ENCODE measurements around the gene ZNF487. TPM values are rescaled to one million over a fixed set of nuclear protein-coding genes. Genes with fewer than 3 reads are reported as not detected.
"Not testable (repeated sequence)": the region's sequence is repeated elsewhere in the genome, so short reads cannot be mapped to it uniquely, and the experiment has no call there.

The ZNF487 gene
- total RNA-seq, 4 donors from 2014 or later, result 2.9 to 7.2 (median 3.7) TPM

GRCh38 chr10:43419997-43420368 is 16.9 kb upstream of the ZNF487 start:
- peak overlapping the region; percentile 25 for H3K4me3 ChIP-seq (ENCODE audit: low read depth, poor library complexity, severe bottlenecking)
- TF ChIP-seq POLR2A (IDR thresholded peaks at IDR 0.05), result no peak
- TF ChIP-seq, protein P1, sequence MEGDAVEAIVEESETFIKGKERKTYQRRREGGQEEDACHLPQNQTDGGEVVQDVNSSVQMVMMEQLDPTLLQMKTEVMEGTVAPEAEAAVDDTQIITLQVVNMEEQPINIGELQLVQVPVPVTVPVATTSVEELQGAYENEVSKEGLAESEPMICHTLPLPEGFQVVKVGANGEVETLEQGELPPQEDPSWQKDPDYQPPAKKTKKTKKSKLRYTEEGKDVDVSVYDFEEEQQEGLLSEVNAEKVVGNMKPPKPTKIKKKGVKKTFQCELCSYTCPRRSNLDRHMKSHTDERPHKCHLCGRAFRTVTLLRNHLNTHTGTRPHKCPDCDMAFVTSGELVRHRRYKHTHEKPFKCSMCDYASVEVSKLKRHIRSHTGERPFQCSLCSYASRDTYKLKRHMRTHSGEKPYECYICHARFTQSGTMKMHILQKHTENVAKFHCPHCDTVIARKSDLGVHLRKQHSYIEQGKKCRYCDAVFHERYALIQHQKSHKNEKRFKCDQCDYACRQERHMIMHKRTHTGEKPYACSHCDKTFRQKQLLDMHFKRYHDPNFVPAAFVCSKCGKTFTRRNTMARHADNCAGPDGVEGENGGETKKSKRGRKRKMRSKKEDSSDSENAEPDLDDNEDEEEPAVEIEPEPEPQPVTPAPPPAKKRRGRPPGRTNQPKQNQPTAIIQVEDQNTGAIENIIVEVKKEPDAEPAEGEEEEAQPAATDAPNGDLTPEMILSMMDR (IDR thresholded peaks at IDR 0.05), result no peak
- WGBS, 2 donors, result 61 to 64% methylated on average over 18 of the region's 18 CpGs
- intact Hi-C loops (cut with DNase I; ENCODE audit: low total_unique reads), result no loop called here
- DNase-seq (ENCODE audit: low spot score in 2 of 2), result no peak

DNA sequence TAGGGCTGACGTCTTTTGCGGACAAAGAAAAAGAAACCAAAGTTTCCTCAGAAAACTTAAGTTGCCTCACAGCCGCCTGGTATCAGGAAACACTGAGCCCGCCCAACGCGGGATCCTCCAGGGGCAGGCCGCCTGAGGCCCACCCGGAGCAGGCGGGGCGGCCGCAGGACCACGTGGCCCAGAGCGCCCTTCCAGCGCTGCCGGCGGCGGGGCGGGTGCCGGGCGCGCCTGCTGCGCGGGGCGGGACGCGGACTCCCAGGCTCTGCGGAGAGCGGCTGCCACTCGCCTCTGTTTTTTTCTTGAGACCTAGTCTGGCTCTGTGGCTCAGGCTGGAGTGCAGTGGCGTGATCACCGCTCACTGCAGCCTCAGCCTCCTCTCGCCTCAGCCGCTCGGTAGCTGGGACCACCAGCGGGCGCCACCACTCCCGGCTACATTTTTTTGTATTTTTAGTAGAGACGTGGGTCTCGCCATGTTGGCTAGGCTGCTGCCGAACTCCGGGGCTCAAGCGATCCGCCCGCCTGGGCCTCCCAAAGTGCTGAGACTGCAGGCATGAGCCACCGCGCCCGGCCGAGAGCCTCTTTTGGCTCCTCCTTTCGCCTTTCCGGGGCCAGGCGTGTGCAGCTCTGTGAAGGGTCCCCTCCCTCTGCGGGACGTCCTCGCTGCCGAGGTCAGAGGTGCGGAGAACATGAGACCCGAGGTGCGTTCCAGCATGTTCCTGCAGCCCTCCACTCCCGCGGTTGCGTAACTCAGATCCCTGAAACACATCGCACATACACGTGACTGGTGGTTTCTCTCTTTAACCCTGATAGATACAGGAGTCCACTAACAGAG is 16.3 kb upstream of the ZNF487 start:
- peak overlapping the region; percentile 25 for H3K4me3 ChIP-seq (ENCODE audit: low read depth, poor library complexity, severe bottlenecking)
- peak; percentile 86 to 97 for DNase-seq (ENCODE audit: low spot score in 2 of 2)
- TF ChIP-seq, protein P1 (IDR thresholded peaks at IDR 0.05), result no peak
- TF ChIP-seq POLR2A (IDR thresholded peaks at IDR 0.05), result no peak
- 0 to 1% methylated on average over 61 to 62 of the region's 63 CpGs for WGBS, 2 donors
- intact Hi-C loops (cut with DNase I; ENCODE audit: low total_unique reads), result no loop called here

DNA sequence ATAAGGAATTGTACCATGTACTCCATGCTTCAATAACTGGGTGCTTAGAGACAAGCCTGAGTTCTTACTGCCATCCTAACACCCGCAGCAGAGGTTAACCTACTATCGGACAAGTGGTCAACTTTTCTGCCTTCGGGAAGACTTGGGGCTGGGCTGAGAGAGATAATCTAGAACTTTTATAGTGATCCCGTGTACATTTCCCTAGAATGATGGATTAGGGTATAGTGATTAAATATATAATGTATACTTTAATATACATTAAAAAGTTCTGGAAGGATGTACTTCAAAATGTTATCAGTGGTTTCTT is 15.8 kb upstream of the ZNF487 start:
- intact Hi-C loops (cut with DNase I; ENCODE audit: low total_unique reads), result no loop called here
- TF ChIP-seq POLR2A (IDR thresholded peaks at IDR 0.05), result no peak
- TF ChIP-seq, protein P1 (IDR thresholded peaks at IDR 0.05), result no peak
- no peak for DNase-seq (ENCODE audit: low spot score in 2 of 2)
- WGBS, 2 donors, result 21 to 23% methylated on average over 4 of the region's 4 CpGs
- peak overlapping the region; percentile 25 for H3K4me3 ChIP-seq (ENCODE audit: low read depth, poor library complexity, severe bottlenecking)

GRCh38 chr10:43421519-43421918 is 15.4 kb upstream of the ZNF487 start:
- no peak for DNase-seq (ENCODE audit: low spot score in 2 of 2)
- no peak overlapping the region for H3K4me3 ChIP-seq (ENCODE audit: low read depth, poor library complexity, severe bottlenecking)
- intact Hi-C loops (cut with DNase I; ENCODE audit: low total_unique reads), result no loop called here
- TF ChIP-seq, protein P1 (IDR thresholded peaks at IDR 0.05), result no peak
- no peak for TF ChIP-seq POLR2A (IDR thresholded peaks at IDR 0.05)
- 81 to 82% methylated on average over 6 of the region's 6 CpGs for WGBS, 2 donors

GRCh38 chr10:43421944-43422343 is 15.0 kb upstream of the ZNF487 start:
- intact Hi-C loops (cut with DNase I; ENCODE audit: low total_unique reads); DNase-seq (ENCODE audit: low spot score in 2 of 2); H3K4me3 ChIP-seq (ENCODE audit: low read depth, poor library complexity, severe bottlenecking): not testable (repeated sequence)
- 86 to 93% methylated on average over 4 of the region's 4 CpGs for WGBS, 2 donors

DNA sequence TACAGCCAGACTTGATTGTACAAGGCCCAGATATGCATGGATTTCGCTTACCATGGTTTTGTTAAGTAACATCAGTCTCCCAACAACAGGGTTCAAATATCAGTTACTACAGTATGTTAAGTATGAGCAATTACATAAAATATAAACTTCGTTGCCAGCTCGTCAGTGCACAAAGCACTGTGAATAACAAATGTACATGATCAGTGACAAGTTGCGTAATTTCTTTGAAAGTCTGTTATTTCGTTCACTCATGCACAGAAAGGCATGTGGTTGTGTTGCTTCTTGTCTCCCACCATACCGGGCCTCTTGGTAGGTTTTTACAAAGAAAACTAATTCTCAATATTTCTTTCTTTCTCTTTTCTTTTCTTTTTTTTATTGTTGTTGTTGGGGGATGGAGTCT is 12.5 kb upstream of the ZNF487 start:
- intact Hi-C loops (cut with DNase I; ENCODE audit: low total_unique reads), result no loop called here
- WGBS, 2 donors, result 88 to 92% methylated on average over 6 of the region's 6 CpGs
- H3K4me3 ChIP-seq (ENCODE audit: low read depth, poor library complexity, severe bottlenecking), result no peak overlapping the region
- no peak for DNase-seq (ENCODE audit: low spot score in 2 of 2)
- TF ChIP-seq POLR2A (IDR thresholded peaks at IDR 0.05), result no peak
- TF ChIP-seq, protein P1 (IDR thresholded peaks at IDR 0.05), result no peak

GRCh38 chr10:43426476-43426875 is 10.4 kb upstream of the ZNF487 start:
- intact Hi-C loops (cut with DNase I; ENCODE audit: low total_unique reads); H3K4me3 ChIP-seq (ENCODE audit: low read depth, poor library complexity, severe bottlenecking); DNase-seq (ENCODE audit: low spot score in 2 of 2): not testable (repeated sequence)
- WGBS, 2 donors, result 93 to 97% methylated on average over 12 of the region's 12 CpGs

Data from lower leg skin (tissue), 4 donors.